ENCODE results near the gene ZNF528.

ZNF528 gene

DNA sequence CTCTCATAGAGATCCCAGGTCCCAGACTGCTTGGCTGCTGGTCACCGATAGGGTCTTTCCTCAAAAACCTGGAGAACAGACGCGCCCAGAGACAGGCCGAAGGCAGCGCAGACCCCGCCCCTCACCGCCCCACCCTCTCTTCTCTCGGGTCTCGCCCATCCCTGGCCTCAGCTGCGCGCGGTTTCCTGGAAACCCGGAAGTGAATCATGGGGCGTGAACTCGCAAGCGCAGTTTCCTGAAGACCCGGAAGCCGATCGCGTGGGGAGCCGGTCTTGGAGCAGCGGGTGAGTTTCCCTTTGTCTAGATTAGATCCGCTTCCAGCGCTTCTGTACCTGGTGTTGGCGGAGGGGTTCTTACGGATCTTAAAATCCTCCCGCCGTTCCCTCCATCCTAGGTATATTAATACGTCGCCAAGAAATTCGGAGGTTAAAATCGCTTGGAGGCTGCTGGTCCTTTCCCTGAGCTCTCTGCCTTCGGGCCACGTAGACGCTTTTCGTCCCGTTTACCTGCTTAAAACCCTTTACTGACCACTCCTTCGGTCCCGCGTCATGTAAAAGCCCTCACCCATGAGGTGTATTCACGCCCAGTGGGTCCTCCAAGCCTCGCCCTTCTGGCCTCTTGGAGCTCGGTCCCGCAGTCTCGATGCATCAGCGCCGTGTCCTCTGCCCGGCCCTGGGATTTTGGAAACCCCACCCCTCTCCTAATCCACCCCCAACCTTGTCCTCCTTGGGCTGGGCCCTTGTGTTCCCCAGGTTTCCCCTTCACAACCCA, 55.9 kb downstream of the ZNF528 start, which contains the start of gene ZNF578:
Gene ZNF578, plus strand, starts transcription at position 230 of the 771 bp plus-strand sequence. CDS start 48,293 bp downstream, outside the sequence.
- DNase-seq (ENCODE audit: low read depth), result peak; percentile 50
- TF ChIP-seq, protein P1, sequence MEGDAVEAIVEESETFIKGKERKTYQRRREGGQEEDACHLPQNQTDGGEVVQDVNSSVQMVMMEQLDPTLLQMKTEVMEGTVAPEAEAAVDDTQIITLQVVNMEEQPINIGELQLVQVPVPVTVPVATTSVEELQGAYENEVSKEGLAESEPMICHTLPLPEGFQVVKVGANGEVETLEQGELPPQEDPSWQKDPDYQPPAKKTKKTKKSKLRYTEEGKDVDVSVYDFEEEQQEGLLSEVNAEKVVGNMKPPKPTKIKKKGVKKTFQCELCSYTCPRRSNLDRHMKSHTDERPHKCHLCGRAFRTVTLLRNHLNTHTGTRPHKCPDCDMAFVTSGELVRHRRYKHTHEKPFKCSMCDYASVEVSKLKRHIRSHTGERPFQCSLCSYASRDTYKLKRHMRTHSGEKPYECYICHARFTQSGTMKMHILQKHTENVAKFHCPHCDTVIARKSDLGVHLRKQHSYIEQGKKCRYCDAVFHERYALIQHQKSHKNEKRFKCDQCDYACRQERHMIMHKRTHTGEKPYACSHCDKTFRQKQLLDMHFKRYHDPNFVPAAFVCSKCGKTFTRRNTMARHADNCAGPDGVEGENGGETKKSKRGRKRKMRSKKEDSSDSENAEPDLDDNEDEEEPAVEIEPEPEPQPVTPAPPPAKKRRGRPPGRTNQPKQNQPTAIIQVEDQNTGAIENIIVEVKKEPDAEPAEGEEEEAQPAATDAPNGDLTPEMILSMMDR (IDR thresholded peaks at IDR 0.05; ENCODE audit: control insufficient read depth, extremely low read depth, insufficient read depth), result no peak
- H3K4me3 ChIP-seq (ENCODE audit: low read depth, low read length), result peak within 1 kb of the TSS; percentile 64

DNA sequence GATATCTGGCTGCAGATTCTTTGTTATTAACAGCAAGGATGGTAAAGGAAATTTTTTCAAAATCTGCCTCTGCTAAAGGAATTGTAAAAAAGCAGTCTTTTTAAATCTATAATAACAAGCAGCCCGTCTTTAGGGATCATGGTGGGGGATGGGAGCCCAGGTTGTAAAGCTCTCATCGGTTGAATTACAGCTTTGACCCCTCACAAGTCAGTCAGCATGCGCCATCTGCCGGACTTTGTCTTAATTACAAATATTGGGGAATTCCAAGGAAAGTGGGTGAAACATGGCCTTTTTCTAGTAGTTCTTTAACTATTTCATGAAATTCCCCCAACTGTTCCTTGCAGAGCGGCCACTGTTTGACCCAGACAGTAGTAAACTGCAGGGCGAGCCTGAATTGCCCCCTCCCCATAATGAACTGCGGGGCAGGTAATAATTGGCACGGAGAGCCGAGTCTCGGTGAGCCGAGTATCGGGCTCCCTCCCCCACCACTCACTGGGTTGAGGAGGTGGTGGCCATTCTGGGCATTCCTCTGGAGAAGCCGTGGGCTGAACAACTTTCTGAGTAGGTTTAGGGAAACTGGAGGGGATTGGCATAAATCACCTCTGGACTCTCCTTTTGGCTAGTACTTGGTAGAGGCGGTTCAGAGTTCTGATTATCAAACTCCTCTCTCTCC, 67.3 kb downstream of the ZNF528 start:
- TF ChIP-seq, protein P1 (IDR thresholded peaks at IDR 0.05; ENCODE audit: control insufficient read depth, extremely low read depth, insufficient read depth), result peak; percentile 38
- DNase-seq (ENCODE audit: low read depth), result no peak
- H3K4me3 ChIP-seq (ENCODE audit: low read depth, low read length), result no peak overlapping the region
